CD4-positive, alpha-beta T cell treated with Interleukin-21 for 1 hour (primary cell): ENCODE results near the gene KAT6B.
A peak's percentile ranks its signal among the peaks of the same experiment; 100 is the strongest.
"Not testable (repeated sequence)": the region's sequence is repeated elsewhere in the genome, so short reads cannot be mapped to it uniquely, and the experiment has no call there.

Source experiments
- DNase-seq: peaks from one replicate; pipeline ENCODE4 v3.0.0-alpha.2; 2020

The KAT6B gene

GRCh38 chr10:74893329-74893728 lies 66.9 kb downstream of the KAT6B start:
- DNase-seq: not testable (repeated sequence)

DNA sequence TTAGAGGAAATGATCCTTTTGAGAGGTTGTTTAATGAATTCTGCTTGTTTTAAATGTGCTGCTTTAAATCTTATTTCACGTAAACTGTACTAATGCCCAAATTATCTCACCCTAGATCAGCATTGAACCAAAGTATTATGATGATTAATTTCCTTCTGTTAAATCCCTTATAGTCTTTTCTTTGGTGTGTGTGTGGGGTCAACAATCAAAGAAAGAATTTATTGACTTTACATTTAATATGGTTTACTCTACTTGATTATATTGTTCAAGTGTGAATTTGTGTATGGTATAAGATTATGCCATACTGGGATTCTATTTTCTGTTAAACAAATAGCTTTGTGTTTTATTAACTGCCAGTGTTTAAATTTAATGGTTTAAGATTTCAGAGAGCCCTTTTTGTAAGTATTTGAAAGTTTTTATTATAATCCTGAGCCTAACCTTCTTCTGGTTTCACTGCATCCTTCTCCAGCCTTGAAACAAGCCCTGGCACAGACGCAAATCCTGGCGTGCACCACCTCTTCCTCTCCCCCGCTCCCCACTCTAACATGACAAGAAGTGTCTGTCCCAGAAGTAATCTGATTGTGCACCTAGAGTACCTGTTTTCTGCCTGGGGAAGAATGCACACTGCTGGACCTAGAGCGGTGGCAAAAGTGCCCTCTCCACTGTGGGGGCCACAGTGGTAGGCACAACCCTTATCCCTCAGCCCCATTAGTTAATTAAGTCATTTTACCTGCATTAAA lies 70.6 kb downstream of the KAT6B start:
- no peak for DNase-seq

DNA sequence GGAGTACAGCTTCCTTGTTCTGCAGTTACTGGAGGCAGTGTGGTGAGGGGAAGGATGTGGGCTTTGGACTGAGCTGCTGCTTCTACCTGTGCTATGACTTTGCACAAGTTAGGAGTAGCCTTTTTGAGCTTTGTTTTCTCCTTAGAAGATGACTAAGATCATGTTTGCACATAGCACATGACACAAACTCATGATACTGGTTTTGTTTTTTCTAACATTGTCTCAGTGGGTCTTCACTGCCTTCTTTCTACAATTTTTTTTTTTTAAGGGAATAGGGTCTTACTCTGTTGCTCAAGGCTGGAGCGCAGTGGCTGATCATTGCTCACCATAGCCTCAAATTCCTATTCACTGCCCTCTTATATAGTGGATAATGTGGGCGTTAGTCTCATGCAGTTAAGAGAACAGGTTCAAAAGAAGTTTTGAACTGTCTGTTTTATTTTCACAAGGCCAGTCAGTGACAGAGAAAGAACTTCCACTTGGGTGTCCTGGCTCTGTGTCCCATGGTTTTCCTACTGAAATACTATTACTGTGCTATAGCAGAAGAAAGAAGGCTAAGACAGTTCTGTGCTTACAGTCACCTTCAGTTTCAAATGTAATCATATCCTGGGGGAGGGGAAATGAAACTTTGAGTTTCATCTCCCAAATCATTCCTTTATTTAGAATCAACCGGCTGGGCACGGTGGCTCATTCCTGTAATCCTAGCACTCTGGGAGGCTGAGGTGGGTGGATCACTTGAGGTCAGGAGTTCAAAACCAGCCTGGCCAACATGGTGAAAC lies 72.0 kb downstream of the KAT6B start:
- peak; percentile 15 for DNase-seq

DNA sequence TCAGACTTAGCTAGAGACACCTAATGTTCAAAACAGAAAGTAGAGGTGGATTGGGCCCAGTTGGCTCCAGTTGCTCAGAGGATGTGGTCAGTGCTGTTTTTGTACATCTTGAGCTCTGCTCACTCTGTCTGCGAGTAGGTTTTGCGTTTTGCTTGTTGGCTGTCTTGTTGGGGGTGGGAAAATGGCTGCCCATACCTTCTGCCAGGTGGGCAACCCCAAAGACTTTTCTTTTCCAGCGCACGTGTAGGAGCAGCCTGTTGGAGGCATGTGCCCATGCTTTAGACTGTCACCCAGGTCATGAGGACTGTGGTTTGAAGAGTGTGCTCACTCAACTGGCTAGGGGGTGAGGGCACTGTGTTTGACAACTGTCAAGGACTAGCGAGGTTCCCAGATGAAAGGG lies 73.9 kb downstream of the KAT6B start:
- DNase-seq: peak; percentile 45

GRCh38 chr10:74901301-74901700 lies 74.9 kb downstream of the KAT6B start:
- no peak for DNase-seq

DNA sequence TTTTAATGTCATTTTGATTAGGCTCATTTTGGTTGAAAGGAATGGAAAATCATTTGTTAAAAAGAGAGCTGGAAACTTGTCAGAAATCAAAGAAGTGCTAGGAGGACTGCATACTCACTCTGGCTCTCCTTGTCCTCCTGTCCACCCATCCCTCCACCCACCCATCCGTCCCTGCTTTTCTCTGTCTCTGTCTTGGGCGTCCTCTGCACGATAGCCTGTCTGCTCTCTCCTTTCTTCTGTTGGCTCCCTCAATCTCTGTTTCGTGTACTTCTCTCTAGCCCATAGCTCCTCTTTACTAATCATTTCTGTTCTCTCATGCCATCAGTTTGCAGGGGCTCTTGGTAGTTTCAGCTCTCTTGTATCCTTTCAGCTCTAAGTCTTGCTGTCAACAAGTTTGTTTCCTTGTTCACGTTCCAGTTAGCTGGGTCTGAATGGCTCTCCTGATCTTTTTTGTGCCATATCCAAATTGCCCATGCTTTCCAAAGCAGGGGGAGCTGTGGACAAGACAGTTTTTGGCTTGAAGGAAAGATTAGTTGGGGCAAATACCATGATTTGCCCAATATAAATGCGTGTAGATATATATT lies 75.6 kb downstream of the KAT6B start:
- no peak for DNase-seq

DNA sequence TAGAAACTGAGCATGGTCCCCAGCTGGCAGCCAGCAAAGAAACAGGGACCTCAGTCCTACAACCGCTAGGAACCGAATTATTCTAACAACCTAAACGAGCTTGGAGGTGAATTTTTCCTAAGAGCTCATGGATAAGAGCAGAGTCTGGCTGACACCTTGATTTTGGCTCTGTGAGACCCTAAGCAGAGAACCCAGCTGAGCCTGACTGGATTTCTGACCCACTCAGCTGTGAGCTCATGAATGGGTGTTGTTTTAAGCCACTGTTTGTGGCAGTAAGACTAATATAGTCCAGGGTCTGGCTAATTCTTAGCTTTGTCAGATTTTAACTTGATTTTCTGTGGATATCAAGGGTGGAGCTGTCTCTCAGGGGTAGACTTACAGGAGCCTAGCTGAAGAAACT lies 77.1 kb downstream of the KAT6B start:
- DNase-seq: no peak

- no peak for DNase-seq
Observed at GRCh38 chr10:74906611-74907198, 80.3 kb downstream of the KAT6B start.

DNA sequence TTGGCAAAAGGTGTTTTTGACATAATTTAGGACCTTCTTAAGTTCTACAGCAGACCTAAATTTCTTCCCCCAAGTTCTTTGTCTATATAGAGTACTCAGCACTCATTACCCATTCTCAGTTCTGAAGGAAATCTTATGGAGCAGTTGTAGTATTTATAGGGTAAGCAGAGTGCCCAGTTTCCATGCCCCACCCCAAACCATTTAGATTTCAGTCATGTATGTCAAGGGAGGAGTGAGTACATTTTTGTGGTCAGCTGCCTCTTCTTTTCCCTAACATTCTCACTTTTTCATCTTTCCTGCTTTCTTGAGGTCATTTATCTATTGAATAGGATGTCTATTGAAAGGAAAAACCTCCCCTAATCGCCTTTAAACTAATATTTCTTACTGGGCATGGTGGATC lies 83.3 kb downstream of the KAT6B start:
- DNase-seq: no peak

GRCh38 chr10:74910241-74910975 lies 84.0 kb downstream of the KAT6B start:
- no peak for DNase-seq

GRCh38 chr10:74910976-74911350 lies 84.6 kb downstream of the KAT6B start:
- DNase-seq: no peak

DNA sequence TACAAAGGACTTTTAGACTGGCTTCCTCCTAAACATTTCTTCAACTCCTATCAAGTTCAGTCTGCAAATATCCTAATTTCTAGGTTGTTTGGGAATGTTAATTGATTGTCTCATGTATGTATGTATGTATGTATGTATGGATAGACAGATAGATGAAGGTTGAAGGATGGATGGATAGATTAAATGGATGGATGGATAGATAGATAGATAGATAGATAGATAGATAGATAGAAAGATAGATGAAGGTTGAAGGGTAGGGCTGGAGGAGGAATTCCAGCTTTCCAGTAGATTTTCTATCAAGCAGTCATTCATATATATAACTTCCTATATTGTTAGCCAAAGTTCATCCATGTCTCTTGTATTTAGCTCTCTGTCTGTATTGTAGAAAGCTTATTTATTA lies 85.8 kb downstream of the KAT6B start:
- DNase-seq: no peak

- DNase-seq: no peak
Observed at GRCh38 chr10:74912682-74913081, 86.3 kb downstream of the KAT6B start.

GRCh38 chr10:74913377-74913979 lies 87.1 kb downstream of the KAT6B start:
- peak; percentile 11 for DNase-seq

- DNase-seq: no peak
Observed at GRCh38 chr10:74916283-74916682, 89.9 kb downstream of the KAT6B start.

GRCh38 chr10:74917481-74918077 lies 91.2 kb downstream of the KAT6B start:
- DNase-seq: no peak

- no peak for DNase-seq
Observed at GRCh38 chr10:74919671-74920070, 93.3 kb downstream of the KAT6B start.

- not testable (repeated sequence) for DNase-seq
Observed at GRCh38 chr10:74921070-74921469, 94.7 kb downstream of the KAT6B start.

DNA sequence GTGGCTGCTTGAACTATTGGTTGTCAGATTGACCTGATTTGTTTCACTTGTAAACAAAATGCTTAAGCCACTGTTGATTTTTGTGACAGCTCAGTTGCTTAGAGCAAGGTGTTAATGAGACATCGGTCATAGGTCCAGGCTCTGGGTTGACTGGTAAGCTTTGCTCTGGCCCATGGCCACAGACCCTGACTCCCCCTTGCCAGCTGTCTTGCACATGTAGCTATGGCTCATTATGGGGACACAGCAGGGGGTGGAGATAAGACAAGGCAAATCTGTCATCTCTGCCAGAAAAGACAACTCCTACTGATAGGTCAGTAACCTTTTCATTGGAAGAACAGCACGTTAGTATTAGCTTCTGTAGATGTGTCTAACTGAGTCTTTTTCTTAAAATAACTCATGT lies 95.3 kb downstream of the KAT6B start:
- no peak for DNase-seq

DNA sequence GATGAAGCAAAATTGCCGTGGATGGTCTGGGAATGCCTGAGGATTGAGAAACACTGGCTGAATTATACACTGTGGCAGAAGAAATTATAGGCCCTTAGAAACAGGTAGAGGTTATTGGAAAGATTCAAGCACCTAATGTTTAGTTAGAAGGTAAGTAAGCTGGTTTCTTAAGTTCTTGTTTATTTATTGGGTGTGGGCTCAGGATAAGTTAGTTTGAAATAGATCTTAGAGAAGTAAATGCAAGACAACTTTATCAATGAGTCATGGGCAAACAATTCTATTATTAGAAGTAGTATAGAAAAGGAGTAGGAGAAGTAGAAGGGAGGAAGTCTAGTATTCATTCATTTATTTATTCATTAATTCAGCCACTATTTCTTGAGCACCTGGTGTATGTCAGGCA lies 96.5 kb downstream of the KAT6B start:
- DNase-seq: no peak

DNA sequence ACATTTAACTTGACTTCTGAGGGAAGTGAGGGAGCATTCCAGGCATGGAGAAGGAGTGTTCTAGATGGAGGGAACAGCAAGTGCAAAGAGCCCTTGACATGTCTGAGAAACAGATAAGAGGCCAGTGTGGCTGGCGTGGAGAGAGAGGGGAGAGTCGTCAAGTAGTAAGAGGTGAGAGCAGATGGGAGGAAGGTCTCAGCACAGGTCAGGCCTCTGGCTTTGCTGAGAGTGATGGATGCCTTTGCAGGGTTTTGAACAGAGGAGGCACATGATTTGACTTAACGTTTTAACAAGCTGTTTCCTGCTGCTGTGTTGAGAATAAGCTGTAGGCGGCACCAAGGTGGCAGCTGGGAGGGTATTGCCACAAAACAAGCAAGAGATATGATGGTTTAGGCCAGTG lies 97.2 kb downstream of the KAT6B start:
- no peak for DNase-seq
